Measurements from ENCODE around the gene CMAS.
A peak's percentile ranks its signal among the peaks of the same experiment; 100 is the strongest.
"Not testable (repeated sequence)": the region's sequence is repeated elsewhere in the genome, so short reads cannot be mapped to it uniquely, and the experiment has no call there.

The CMAS gene
- total RNA-seq: 10.1 to 23.6 reads per million in 2 donors

- peak; percentile 78 for DNase-seq
Observed at GRCh38 chr12:22046090-22046967, at the start of gene CMAS. Gene CMAS (plus strand): TSS chr12:22046218. CDS start chr12:22046304, 86 bp downstream.

- DNase-seq: no peak
Observed at GRCh38 chr12:21998295-21998694, 47.7 kb upstream of the CMAS start.

- DNase-seq: no peak
Observed at GRCh38 chr12:21998782-21999181, 47.2 kb upstream of the CMAS start.

GRCh38 chr12:22002430-22002829 is 43.6 kb upstream of the CMAS start:
- no peak for DNase-seq

- DNase-seq: not testable (repeated sequence)
Observed at GRCh38 chr12:22007794-22008193, 38.2 kb upstream of the CMAS start.

- DNase-seq: no peak
Observed at GRCh38 chr12:22008196-22008595, 37.8 kb upstream of the CMAS start.

- DNase-seq: no peak
Observed at GRCh38 chr12:22014041-22014782, 31.8 kb upstream of the CMAS start.

- DNase-seq: no peak
Observed at GRCh38 chr12:22014783-22015144, 31.3 kb upstream of the CMAS start.

GRCh38 chr12:22016982-22017381 is 29.0 kb upstream of the CMAS start:
- DNase-seq: no peak

- DNase-seq: no peak
Observed at GRCh38 chr12:22018860-22019259, 27.2 kb upstream of the CMAS start.

GRCh38 chr12:22023489-22023888 is 22.5 kb upstream of the CMAS start:
- not testable (repeated sequence) for DNase-seq

- DNase-seq: no peak
Observed at GRCh38 chr12:22029491-22029890, 16.5 kb upstream of the CMAS start.

GRCh38 chr12:22029991-22030390 is 16.0 kb upstream of the CMAS start:
- DNase-seq: no peak

GRCh38 chr12:22032732-22033131 is 13.3 kb upstream of the CMAS start:
- no peak for DNase-seq

GRCh38 chr12:22034709-22035506 is 11.1 kb upstream of the CMAS start:
- DNase-seq: no peak

GRCh38 chr12:22037947-22038346 is 8.1 kb upstream of the CMAS start:
- no peak for DNase-seq

- no peak for DNase-seq
Observed at GRCh38 chr12:22038734-22039133, 7.3 kb upstream of the CMAS start.

- DNase-seq: no peak
Observed at GRCh38 chr12:22039361-22039760, 6.7 kb upstream of the CMAS start.

GRCh38 chr12:22042976-22043669 is 2.9 kb upstream of the CMAS start:
- no peak for DNase-seq

GRCh38 chr12:22043943-22044342 is 2.1 kb upstream of the CMAS start:
- no peak for DNase-seq

GRCh38 chr12:22044391-22044790 is 1.6 kb upstream of the CMAS start:
- DNase-seq: no peak

- no peak for DNase-seq
Observed at GRCh38 chr12:22046968-22047390, 961 bp downstream of the CMAS start.

GRCh38 chr12:22047494-22047893 is 1.5 kb downstream of the CMAS start:
- DNase-seq: no peak

Data from T-helper 9 cell (primary cell).